ENCODE results near the gene ENTPD1. TPM values are rescaled to one million over a fixed set of nuclear protein-coding genes. Genes with fewer than 3 reads are reported as not detected.

The ENTPD1 gene
- total RNA-seq, 1 experiment from 2014 or later: 0.92 TPM

- POLR2A ChIA-PET (ENCODE audit: low non-redundant PET): no interaction called here
- H3K27me3 ChIP-seq (replicated peaks; ENCODE audit: insufficient read depth, low read depth, low read length, poor library complexity): no peaks in the 10 kb centered on the region
- TF ChIP-seq EZH2 (IDR thresholded peaks at IDR 0.05; ENCODE audit: borderline replicate concordance, low read depth, low read length, poor library complexity, severe bottlenecking) (no peak), CTCF (conservative IDR thresholded peaks at IDR 0.05; ENCODE audit: low read depth, low read length) (no peak)
- H3K4me3 ChIP-seq (ENCODE audit: low read depth, low read length, poor library complexity, severe bottlenecking): no peak overlapping the region
- H3K36me3 ChIP-seq (ENCODE audit: insufficient read depth, low read length, poor library complexity, severe bottlenecking): no peaks in the 10 kb centered on the region
- no peak for DNase-seq (ENCODE audit: low spot score)
- BruUV-seq (replicated peaks): no TSS peak
- no peak overlapping the region for H3K27ac ChIP-seq (ENCODE audit: low read depth, low read length, poor library complexity, severe bottlenecking)
- CTCF ChIA-PET: no interaction called here
- no peaks in the 10 kb centered on the region for H3K4me1 ChIP-seq (ENCODE audit: insufficient read depth, low read length, poor library complexity, severe bottlenecking)
- H3K9me3 ChIP-seq (ENCODE audit: low read depth, low read length, poor library complexity, severe bottlenecking): no peaks in the 10 kb centered on the region
- intact Hi-C loops (cut with micrococcal nuclease; ENCODE audit: unreplicated experiment): no loop called here
These were observed 78.4 kb downstream of the ENTPD1 start for GRCh38 chr10:95834406-95834805.

- Histone ChIP-seq H3K9me3 (ENCODE audit: low read depth, low read length, poor library complexity, severe bottlenecking) (no peaks in the 10 kb centered on the region), H3K27me3 (replicated peaks; ENCODE audit: insufficient read depth, low read depth, low read length, poor library complexity) (no peaks in the 10 kb centered on the region), H3K36me3 (ENCODE audit: insufficient read depth, low read length, poor library complexity, severe bottlenecking) (no peaks in the 10 kb centered on the region), H3K4me1 (ENCODE audit: insufficient read depth, low read length, poor library complexity, severe bottlenecking) (no peaks in the 10 kb centered on the region), H3K27ac (ENCODE audit: low read depth, low read length, poor library complexity, severe bottlenecking) (no peak overlapping the region), H3K4me3 (ENCODE audit: low read depth, low read length, poor library complexity, severe bottlenecking) (no peak overlapping the region)
- ChIA-PET POLR2A (ENCODE audit: low non-redundant PET) (no interaction called here), CTCF (no interaction called here)
- no peak for DNase-seq (ENCODE audit: low spot score)
- BruUV-seq (replicated peaks): no TSS peak
- intact Hi-C loops (cut with micrococcal nuclease; ENCODE audit: unreplicated experiment): no loop called here
- no peak for TF ChIP-seq EZH2 (IDR thresholded peaks at IDR 0.05; ENCODE audit: borderline replicate concordance, low read depth, low read length, poor library complexity, severe bottlenecking)
- TF ChIP-seq CTCF (conservative IDR thresholded peaks at IDR 0.05; ENCODE audit: low read depth, low read length): no peak
These were observed 79.3 kb downstream of the ENTPD1 start for GRCh38 chr10:95835149-95835860.

DNA sequence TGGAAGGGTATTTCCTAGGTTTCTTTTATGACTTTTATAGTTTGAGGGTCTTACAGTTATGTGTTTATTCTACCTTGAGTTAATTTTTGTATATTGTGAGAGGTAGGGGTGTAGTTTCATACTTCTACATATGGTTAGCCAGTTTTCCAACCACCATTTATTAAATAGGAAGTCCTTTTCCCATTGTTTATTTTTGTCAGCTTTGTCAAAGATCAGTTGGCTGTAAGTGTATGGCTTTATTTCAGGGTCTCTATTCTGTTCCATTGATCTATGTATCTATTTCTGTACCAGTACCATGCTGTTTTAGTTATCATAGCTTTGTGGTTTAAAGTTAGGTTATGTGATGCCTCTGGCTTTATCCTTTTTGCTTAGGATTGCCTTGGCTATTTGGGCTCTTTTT lies 79.9 kb downstream of the ENTPD1 start:
- ChIA-PET CTCF (no interaction called here), POLR2A (ENCODE audit: low non-redundant PET) (no interaction called here)
- no TSS peak for BruUV-seq (replicated peaks)
- DNase-seq (ENCODE audit: low spot score): no peak
- Histone ChIP-seq H3K9me3 (ENCODE audit: low read depth, low read length, poor library complexity, severe bottlenecking) (no peaks in the 10 kb centered on the region), H3K36me3 (ENCODE audit: insufficient read depth, low read length, poor library complexity, severe bottlenecking) (no peaks in the 10 kb centered on the region), H3K4me1 (ENCODE audit: insufficient read depth, low read length, poor library complexity, severe bottlenecking) (no peaks in the 10 kb centered on the region), H3K4me3 (ENCODE audit: low read depth, low read length, poor library complexity, severe bottlenecking) (no peak overlapping the region), H3K27me3 (replicated peaks; ENCODE audit: insufficient read depth, low read depth, low read length, poor library complexity) (no peaks in the 10 kb centered on the region), H3K27ac (ENCODE audit: low read depth, low read length, poor library complexity, severe bottlenecking) (no peak overlapping the region)
- intact Hi-C loops (cut with micrococcal nuclease; ENCODE audit: unreplicated experiment): no loop called here
- TF ChIP-seq CTCF (conservative IDR thresholded peaks at IDR 0.05; ENCODE audit: low read depth, low read length) (no peak), EZH2 (IDR thresholded peaks at IDR 0.05; ENCODE audit: borderline replicate concordance, low read depth, low read length, poor library complexity, severe bottlenecking) (no peak)
